Endothelial cell of umbilical vein (primary cell): ENCODE measurements around the gene ZNF276. TPM values are rescaled to one million over a fixed set of nuclear protein-coding genes. Genes with fewer than 3 reads are reported as not detected.

Experiments used
- BruUV-seq: library from RNA; stranded (reverse); fragments of 400-500 nt; replicated peaks from 2 replicates; lab custom pipeline; 2021; lab: Mats Ljungman, UMichigan
- CTCF ChIA-PET: fragments of 300-600, 350-600 bp; sonication (Branson Sonifier 250); formaldehyde crosslinking; loops from one replicate; lab custom pipeline; 2021; ENCODE audit warnings: antibody characterized with exemption, inconsistent platforms; lab: Charles Lee
- POLR2A ChIA-PET: fragments of 300-600, 350-600 bp; sonication (Branson Sonifier 250); formaldehyde crosslinking; loops from one replicate; lab custom pipeline; 2021; ENCODE audit warnings: antibody characterized with exemption, inconsistent platforms; lab: Charles Lee
- DNase-seq: peaks from one replicate; pipeline ENCODE4 v3.0.0-alpha.2; 2011; ENCODE audit warnings: low read depth, low spot score
- FAIRE-seq: peaks from 2 replicates; lab custom pipeline; 2011; peaks lifted over from hg19 to GRCh38; lab: Jason Lieb, UNC
- H2AFZ ChIP-seq: 2 replicates; pipeline ENCODE4 v1.6.0; 2012; ENCODE audit warnings: low read depth, low read length, control low read depth, inconsistent platforms
- H3K27ac ChIP-seq: 2 replicates; pipeline ENCODE4 v1.5.1; 2011; ENCODE audit warnings: low read depth, mild to moderate bottlenecking, control low read depth, low read length, moderate library complexity; ENCODE audit not compliant: insufficient read depth
- H3K27me3 ChIP-seq, 2 experiments: 2 replicates each; pipeline versions ENCODE4 v1.6.0 to v1.6.1; 2011; ENCODE audit warnings: low read length in 2 of 2, mixed read lengths in 1 of 2; ENCODE audit not compliant: control insufficient read depth in 2 of 2, insufficient read depth in 2 of 2
- H3K36me3 ChIP-seq, 2 experiments: 2 replicates in 1 of 2; 3 replicates in 1 of 2; pipeline ENCODE4 v1.5.1; 2011; ENCODE audit warnings: low read length in 2 of 2, mild to moderate bottlenecking in 1 of 2, moderate library complexity in 1 of 2; ENCODE audit not compliant: control insufficient read depth in 2 of 2, insufficient read depth in 2 of 2; ENCODE audit errors: extremely low read depth in 1 of 2
- H3K4me1 ChIP-seq: 3 replicates; pipeline ENCODE4 v1.5.1; 2011; ENCODE audit warnings: mild to moderate bottlenecking, low read length; ENCODE audit not compliant: control insufficient read depth, insufficient read depth; ENCODE audit errors: extremely low read depth
- H3K4me2 ChIP-seq: 2 replicates; pipeline ENCODE4 v1.6.1; 2011; ENCODE audit warnings: low read length, control low read depth, mixed read lengths; ENCODE audit not compliant: insufficient read depth
- H3K4me3 ChIP-seq, 3 experiments: fragments of 200-600 bp in 1 of 3; sonication (generic), shearing (Covaris generic) in 1 of 3; replicated peaks in 1 of 3; 2 replicates each; pipeline ENCODE4 v1.5.1; 2011 to 2016; ENCODE audit warnings: control low read depth in 3 of 3, low read length in 3 of 3, mild to moderate bottlenecking in 2 of 3, inconsistent platforms in 1 of 3, low read depth in 1 of 3, moderate library complexity in 1 of 3; ENCODE audit not compliant: insufficient read depth in 1 of 3
- H3K79me2 ChIP-seq: 2 replicates; pipeline ENCODE4 v1.6.0; 2012; ENCODE audit warnings: low read length, inconsistent platforms; ENCODE audit not compliant: control insufficient read depth, insufficient read depth
- H3K9ac ChIP-seq: replicated peaks from 2 replicates; pipeline ENCODE3; 2011; ENCODE audit warnings: low read length, control low read depth; ENCODE audit not compliant: insufficient read depth; ENCODE audit errors: extremely low read depth
- H3K9me1 ChIP-seq: replicated peaks from 3 replicates; pipeline ENCODE4 v1.6.0; 2011; ENCODE audit warnings: mild to moderate bottlenecking, low read length; ENCODE audit not compliant: control insufficient read depth, insufficient read depth; ENCODE audit errors: extremely low read depth
- H3K9me3 ChIP-seq: replicated peaks from 2 replicates; pipeline ENCODE4 v1.5.1; 2012; ENCODE audit warnings: low read length, inconsistent platforms; ENCODE audit not compliant: control insufficient read depth, insufficient read depth
- H4K20me1 ChIP-seq: replicated peaks from 2 replicates; pipeline ENCODE3; 2011; ENCODE audit warnings: mild to moderate bottlenecking, low read length; ENCODE audit not compliant: control insufficient read depth, insufficient read depth; ENCODE audit errors: extremely low read depth
- CTCF ChIP-seq, 2 donors: IDR thresholded peaks; 1 replicate in 1 of 2; 2 replicates in 1 of 2; pipeline ENCODE4 v1.5.1; 2011; ENCODE audit warnings: low read length in 2 of 2, mild to moderate bottlenecking in 2 of 2, moderate library complexity in 2 of 2, control low read depth in 1 of 2, inconsistent platforms in 1 of 2, low read depth in 1 of 2; ENCODE audit not compliant: insufficient read depth in 1 of 2; ENCODE audit errors: extremely low read depth in 1 of 2
- EZH2 ChIP-seq: IDR thresholded peaks from 2 replicates; pipeline ENCODE4 v1.6.1; 2012; ENCODE audit warnings: borderline replicate concordance, low read depth, mild to moderate bottlenecking, moderate library complexity, low read length, inconsistent platforms; ENCODE audit not compliant: severe bottlenecking
- FOS ChIP-seq: IDR thresholded peaks from 2 replicates; pipeline ENCODE4 v1.6.1; 2011; ENCODE audit warnings: mild to moderate bottlenecking, low read length, moderate library complexity, borderline replicate concordance; ENCODE audit not compliant: insufficient read depth
- GATA2 ChIP-seq: IDR thresholded peaks from 2 replicates; pipeline ENCODE4 v1.7.0; 2011; ENCODE audit warnings: low read depth, mild to moderate bottlenecking, moderate library complexity, mixed read lengths, low read length; ENCODE audit not compliant: insufficient read length, insufficient read depth
- JUN ChIP-seq: IDR thresholded peaks from 2 replicates; pipeline ENCODE4 v1.6.1; 2011; ENCODE audit warnings: borderline replicate concordance, low read depth; ENCODE audit not compliant: insufficient read length, insufficient read depth
- MAX ChIP-seq: IDR thresholded peaks from 2 replicates; pipeline ENCODE4 v1.6.1; 2011; ENCODE audit not compliant: insufficient read depth, insufficient read length
- MYC ChIP-seq: IDR thresholded peaks from one replicate; pipeline ENCODE4 v1.6.1; 2011; ENCODE audit warnings: mild to moderate bottlenecking, low read depth, low read length
- POLR2A ChIP-seq: IDR thresholded peaks from 2 replicates; pipeline ENCODE4 v1.6.1; 2012; ENCODE audit warnings: low read depth, mild to moderate bottlenecking, control low read depth, low read length
- POLR2AphosphoS5 ChIP-seq: IDR thresholded peaks from 2 replicates; pipeline ENCODE4 v1.6.1; 2012; ENCODE audit warnings: low read depth, mild to moderate bottlenecking, control low read depth, low read length, moderate library complexity; ENCODE audit not compliant: insufficient read depth
- dilution Hi-C: fragments of 300-500 bp; cut with MboI; formaldehyde crosslinking; loops from one replicate; pipeline ENCODE4 v1.15.0; 2019; ENCODE audit warnings: low sequenced_read_pairs; ENCODE audit not compliant: extremely low pct_ligation_motif_present
- intact Hi-C: fragments of 100-400 bp; cut with micrococcal nuclease; formaldehyde crosslinking; loops from one replicate; pipeline ENCODE4 v1.10.0; 2022
- polyA plus RNA-seq, 4 experiments: library from polyadenylated mRNA; depleted of rRNA in 3 of 4; stranded (reverse) in 3 of 4; unstranded in 1 of 4; fragments of >200 nt; gene quantifications; 2 replicates each; pipeline versions ENCODE4 v1.2.1 to v1.2.3, GENCODE V29; 2011 to 2012; ENCODE audit warnings: missing spikeins in 1 of 4
- total RNA-seq: library from RNA; stranded (reverse); gene quantifications from 2 replicates; pipeline ENCODE4 v1.2.3, GENCODE V29; 2021

ZNF276 gene
- total and polyA plus RNA-seq, 2 donors (not counting 3 experiments of a cell fraction or from before 2014, with no cell fraction given) = 36.6 to 40.0 TPM

GRCh38 chr16:89709166-89709565 is 12.2 kb upstream of the ZNF276 start:
- Histone ChIP-seq H3K9me1 (no peaks in the 10 kb centered on the region), H3K4me2 (no peak overlapping the region), H3K9ac (no peak overlapping the region), H4K20me1 (no peaks in the 10 kb centered on the region), H3K4me1 (peaks cover 9% of the 10 kb centered on the region), H2AFZ (no peak overlapping the region), H3K27me3 (no peaks in the 10 kb centered on the region), H3K36me3 (no peaks in the 10 kb centered on the region), H3K9me3 (no peaks in the 10 kb centered on the region), H3K4me3 (no peak overlapping the region), H3K27ac (no peak overlapping the region), H3K79me2 (peaks cover 12% of the 10 kb centered on the region)
- dilution Hi-C loops (no loop called here), intact Hi-C loops (no loop called here)
- TF ChIP-seq CTCF (IDR thresholded peaks at IDR 0.05; ENCODE audit: extremely low read depth in 1 of 2, insufficient read depth in 1 of 2, low read depth in 1 of 2, low read length in 2 of 2) = no peak
- no peak for TF ChIP-seq POLR2AphosphoS5
- no peak for TF ChIP-seq MYC
- TF ChIP-seq GATA2 = no peak
- no peak for TF ChIP-seq EZH2
- TF ChIP-seq MAX = no peak
- no peak for TF ChIP-seq JUN
- TF ChIP-seq POLR2A = no peak
- no peak for TF ChIP-seq FOS
- no peak for FAIRE-seq
- ChIA-PET POLR2A (no interaction called here), CTCF (interaction anchor here (1.1 to 2.6 kb wide), 3 partner anchors 9 to 210 kb away, joined by 3 to 13 read pairs (median 3); partner anchors contain the start of genes MC1R and TCF25)
- no TSS peak for BruUV-seq
- DNase-seq = no peak
